UCSD-AML1 (cell line): Measurements from ENCODE around the gene PKIB.
"Not testable (repeated sequence)": the region's sequence is repeated elsewhere in the genome, so short reads cannot be mapped to it uniquely, and the experiment has no call there.

ENCODE experiments used
- DNase-seq: peaks from one replicate; lab custom pipeline; 2025; ENCODE audit not compliant: unreplicated experiment; lab: John Stamatoyannopoulos, UW

PKIB gene

DNA sequence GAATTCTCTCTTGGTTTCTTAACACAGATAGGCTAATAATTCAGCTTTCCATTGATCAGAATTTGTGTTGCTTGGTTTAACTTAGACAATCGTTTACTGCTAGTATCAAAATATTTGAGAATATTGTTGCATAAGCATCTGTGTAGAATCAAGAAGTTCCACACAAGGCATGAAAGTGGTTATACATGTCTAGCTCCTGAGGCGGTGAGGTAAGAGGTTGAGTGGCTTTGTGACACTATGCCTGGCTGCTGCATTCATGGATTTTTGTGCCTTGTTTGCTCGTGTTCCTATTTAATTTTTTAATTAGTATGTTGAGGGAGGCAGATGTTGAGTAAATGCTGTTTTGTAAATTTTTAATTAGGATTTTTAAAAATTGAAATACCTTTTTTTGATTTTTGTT, 10.2 kb downstream of the PKIB start:
- no peak for DNase-seq

DNA sequence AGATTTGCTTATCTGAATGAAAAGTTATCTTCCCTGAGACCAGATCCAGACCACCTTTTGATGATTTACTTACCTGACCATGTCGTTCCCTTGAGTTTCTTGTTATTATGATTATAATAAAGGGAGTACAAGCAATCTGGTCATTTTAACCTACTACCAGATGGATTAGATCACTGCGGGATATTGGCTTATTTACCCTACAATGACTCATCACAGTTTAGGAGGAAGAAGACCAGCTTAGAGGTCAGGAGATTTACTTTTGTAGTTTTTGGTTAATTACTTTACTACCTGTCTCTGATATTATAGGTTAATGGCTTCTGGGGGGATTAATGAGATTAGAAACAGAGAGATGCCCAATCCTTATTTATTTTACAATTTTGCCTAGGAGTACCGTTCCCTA, 10.7 kb downstream of the PKIB start:
- no peak for DNase-seq

DNA sequence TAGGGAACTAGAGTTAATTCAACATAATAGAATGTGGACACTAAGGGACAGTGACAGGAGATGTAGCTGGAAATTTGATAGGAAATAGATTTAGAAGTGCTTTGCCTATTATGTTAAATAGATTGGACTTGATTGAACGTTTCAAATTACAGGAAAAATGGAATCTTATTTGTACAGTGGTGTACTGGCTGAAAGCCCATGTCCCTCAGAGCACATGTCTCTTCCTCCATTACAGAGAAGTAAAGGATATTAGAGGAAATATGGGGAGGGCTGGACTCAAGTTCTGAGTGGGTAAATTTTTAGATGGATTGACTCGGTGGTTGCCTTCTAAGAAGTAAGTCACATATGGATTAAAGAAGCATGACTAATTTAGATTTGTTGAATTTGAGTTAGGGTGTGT, 11.4 kb downstream of the PKIB start:
- DNase-seq: no peak

- no peak for DNase-seq
These were observed 12.3 kb downstream of the PKIB start for GRCh38 chr6:122622479-122622878.

DNA sequence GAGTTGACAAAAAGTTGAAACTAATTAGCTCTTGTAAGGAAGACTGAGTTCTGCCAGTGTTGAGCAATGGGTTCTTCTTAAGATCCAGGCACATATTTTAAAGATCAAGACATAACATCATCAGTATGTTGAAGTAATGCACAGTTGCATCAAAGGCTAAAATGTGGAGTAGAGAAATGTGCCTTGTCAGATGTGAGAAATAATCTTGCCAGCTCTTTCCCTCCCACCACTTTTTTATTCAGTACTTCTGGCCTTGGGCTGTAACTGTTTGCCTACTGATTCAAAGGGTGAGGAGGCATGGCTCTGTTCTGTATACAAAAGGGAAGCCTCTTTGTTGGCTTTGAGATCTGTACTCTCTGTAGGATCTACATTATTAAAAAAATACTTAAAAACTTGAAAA, 13.1 kb downstream of the PKIB start:
- no peak for DNase-seq

DNA sequence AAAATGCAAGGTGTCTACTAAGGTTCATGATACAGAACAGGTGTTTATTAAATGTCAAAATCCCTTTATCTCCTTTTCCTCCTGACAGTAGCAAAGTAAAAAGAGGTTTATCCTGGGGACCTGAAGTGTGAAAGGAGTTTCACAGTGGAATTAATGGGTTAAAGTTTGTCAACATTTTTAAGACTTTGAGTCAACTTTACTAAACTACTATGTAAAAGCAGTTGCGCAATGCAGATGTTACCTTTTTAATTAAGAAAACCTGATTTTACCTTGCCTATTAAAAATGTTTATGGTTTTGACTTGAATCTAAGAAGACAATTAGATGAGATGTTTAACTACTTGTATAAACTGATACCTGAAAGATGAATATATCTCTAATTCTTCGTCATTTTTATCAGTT, 14.6 kb downstream of the PKIB start:
- no peak for DNase-seq

DNA sequence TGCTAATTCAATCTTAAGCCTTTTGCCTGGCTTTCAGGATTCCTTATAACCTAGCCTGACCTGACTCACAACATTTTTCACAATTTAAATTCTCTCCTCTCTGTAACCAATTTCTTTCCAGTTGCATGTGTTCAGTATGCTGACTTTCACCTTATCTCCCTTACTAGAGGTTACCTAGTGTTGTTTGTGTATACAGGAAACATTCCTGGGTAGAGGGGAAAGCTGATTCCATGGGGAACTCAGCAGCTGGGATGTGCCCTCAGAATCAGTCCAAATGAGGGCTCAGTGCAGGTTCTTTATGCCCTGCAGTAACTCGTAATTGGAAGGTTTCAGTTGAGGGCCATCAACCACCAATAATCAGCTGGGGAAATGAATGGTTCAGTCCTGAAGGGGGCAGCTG, 18.5 kb downstream of the PKIB start:
- no peak for DNase-seq

- no peak for DNase-seq
These were observed 21.5 kb downstream of the PKIB start for GRCh38 chr6:122631571-122632249.

DNA sequence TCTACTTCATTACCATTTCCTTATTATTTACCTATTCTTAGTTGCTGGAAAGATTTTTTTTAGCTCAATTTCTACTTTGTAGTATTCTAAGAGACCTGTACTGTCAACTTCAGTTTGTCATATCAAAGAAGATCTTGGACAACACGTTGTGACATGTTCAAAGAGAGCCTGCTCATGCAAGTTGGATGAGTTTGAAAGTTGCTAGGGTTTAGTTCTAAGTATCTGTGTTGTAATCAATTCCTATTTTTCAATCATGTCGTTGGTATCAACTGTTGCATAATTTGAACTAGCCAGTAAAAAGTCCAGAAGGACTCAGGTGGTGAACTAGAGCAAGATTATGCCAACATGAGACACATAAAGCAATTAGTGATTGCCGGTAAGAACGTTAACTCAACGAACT, 30.2 kb downstream of the PKIB start:
- no peak for DNase-seq

DNA sequence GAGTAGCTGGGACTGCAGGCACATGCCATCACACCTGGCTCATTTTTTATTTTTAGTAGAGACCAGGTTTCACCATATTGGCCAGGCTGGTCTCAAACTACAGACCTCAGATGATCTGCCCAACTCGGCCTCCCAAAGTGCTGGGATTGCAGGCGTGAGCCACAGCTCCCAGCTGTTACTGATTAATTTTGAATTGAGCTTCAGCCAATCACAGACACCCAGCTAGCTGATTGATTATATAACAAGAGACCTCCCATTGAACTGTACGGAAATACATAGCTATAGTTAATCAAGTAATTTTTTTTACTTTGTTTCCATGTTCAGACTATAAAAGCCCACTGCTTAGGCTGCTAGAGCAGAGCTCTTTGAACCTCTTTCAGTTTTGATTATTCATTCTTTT, 31.6 kb downstream of the PKIB start:
- no peak for DNase-seq

DNA sequence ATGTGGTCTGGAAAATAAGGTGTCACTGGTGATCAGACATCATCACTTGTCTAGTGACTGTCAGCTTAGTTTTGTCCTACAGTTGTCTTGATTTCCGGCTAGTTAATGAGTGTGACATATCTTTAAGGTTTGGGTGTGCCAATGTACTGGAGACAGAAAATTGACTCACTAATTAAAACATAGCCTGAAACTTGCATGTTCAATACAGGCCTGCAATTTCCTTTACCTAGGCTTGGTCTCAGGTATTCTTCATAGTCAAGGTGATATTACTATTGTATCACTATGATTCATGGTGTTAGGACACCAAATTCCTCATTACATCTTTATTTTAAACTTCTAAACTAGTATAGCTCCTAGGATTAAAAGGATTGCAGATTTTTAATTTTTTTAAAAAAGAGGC, 32.4 kb downstream of the PKIB start:
- not testable (repeated sequence) for DNase-seq

DNA sequence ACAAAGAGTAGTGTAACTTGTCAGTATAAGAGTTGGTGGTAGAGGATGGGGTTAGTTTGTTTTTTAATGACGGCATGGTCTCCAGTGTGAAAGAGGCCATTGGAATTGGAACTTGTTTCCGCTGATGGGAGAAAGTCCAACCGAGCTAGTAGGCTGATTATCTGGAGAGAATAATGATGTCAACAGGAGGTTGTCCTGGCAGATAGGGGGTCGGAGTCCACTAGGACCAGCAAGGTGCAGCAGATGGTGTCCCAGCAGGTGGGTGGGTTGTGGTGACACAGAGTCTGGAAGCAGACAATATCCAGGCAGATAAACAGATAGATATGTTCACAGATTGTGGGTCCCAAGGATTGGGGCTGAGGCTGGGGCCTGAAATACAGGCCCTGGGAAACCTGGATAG, 35.1 kb downstream of the PKIB start:
- DNase-seq: no peak

DNA sequence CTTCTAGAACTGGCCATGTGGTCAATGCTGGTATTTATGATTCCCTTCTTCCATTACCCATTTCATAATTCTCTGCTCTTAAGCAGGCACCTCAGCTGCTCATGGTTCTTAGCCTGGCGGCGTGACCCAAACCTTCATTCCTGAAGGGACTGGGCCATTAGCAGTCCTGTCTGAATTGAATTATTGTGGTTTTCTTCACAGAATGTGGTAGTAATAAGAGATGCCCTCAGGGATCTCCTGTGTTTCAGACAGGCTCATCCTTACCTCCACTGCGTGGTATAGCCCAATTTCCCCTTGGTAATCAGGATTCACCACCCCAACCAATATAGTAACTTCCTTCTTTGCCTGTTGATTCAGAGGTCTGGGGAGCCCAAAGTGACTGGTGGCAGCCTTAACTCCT, 37.6 kb downstream of the PKIB start:
- no peak for DNase-seq

DNA sequence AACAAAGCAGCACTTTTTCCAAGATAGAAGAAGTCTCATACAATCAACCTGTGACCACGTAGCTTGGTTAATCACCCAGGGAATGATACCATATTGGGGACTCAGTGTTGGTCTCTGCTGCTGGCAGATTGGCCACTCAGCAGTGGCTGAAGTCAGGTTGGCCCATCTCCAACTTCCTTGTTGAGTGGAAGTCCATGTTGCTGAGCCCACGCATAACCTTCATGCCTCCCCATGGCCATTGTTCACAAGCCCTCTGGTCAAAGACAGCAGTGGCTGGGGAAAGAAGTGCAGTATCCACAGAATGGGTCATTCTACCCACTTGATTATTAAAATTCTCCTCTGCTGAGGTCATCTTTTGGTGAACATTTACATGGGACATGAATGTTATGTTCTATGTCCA, 38.5 kb downstream of the PKIB start:
- no peak for DNase-seq

- DNase-seq: no peak
These were observed 39.5 kb downstream of the PKIB start for GRCh38 chr6:122649701-122650100.

DNA sequence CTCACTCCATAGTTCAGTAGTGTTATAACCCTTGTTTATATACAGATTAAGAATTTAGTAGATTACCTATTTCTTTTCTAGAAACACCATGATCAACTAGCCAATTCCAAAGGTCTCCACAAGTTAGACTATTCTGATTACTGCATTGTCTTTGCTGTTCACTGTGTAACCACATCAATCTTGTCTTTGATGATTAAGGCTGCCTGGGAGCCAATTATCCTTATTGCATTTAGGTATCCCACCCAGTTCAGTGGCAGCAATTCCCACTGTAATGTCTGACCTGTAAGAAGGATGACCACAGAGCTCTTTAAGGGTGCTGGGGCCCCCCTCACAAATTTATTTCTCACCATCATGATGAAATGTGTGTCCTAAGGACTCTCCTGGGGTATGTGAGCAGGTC, 40.2 kb downstream of the PKIB start:
- DNase-seq: no peak

DNA sequence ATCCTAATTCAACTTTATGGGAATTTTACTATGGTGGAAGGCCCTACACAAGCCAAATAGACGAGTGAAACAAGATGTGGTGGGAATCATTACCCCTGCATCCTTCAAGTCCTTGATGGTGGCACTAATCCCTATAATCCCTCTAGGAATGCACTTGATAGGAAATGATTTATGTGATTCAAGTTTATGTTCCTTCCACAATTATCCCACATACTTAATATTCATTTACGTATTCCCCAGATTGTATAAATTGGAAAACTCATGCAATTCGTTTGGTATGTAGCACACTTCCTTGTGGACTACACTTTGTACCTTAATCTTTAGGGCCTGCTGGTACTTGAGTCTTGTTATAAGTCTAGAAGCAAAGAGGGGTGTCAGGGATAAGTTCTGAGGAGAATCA, 40.8 kb downstream of the PKIB start:
- DNase-seq: no peak

DNA sequence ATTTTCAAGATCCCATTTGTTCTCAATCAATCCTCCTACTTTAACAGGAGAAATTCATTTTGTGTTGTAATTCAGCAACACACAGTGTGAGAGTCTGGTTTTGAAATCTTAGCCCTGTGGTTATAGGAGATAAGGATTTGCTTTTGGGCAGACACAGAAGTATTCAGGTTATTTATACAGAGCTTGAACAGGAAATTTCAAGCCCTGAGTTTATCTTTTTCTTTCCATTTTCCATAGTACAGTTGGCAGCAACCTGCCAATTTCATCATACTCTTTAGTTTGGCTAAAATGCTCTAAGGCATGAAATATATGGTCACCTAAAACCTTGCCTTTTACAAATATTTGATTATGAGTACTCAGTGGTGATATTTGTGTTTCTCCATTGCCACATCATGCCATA, 41.4 kb downstream of the PKIB start:
- DNase-seq: no peak

DNA sequence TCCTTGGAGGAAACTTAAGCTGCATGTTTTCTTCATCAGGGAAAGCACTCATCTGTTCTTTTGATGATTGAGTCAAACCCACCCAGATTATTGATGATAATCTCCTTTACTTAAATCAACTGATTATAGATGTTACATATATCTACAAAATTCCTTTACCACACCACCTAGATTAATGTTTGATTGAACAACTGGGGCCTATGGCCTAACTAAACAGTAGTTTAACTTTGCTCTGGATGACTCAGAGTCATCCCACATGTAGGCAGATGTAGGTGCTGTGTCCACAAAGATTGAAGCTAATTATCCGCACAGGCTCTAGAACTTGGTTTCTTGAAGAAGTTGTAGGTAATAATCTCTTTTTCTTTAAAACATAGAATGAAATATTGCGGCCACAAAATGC, 42.2 kb downstream of the PKIB start:
- DNase-seq: no peak

DNA sequence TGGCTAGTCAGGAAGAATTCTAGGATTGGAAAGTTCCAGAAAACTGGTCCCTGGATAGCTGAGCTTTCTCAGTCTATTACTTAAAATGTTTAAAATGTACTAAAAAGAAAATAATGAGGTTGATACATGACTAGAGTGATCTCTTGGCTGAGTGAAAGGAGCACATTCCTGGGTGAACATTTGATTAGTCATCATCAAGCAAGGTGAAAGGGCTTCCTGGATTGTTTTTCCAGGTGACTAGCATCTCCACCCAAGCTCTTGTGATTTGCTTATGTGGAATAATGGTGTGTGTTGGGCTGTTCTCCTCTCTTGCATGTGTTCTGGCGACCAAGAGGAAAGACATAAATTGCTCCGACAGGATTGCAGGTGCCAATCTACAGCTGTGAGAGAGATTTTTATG, 42.9 kb downstream of the PKIB start:
- DNase-seq: no peak

DNA sequence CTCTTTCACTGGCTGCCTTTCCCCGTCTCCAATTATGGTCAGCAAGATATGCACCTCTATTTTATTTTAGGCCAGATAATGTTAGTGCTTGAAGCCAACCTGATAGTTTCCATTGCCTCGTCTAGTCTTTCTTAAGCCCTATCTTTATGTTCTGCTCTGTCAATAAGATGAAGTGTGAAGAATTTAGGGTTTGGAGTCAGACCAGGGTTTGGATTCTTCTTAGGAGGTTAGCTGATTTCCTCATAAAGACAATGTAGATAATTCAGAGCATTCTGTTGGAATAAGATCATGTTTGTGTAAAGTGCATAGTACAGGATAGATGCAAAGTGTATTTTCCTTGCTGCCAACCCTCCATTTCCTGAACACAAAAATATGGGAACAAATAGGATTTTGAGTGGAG, 43.8 kb downstream of the PKIB start:
- no peak for DNase-seq

DNA sequence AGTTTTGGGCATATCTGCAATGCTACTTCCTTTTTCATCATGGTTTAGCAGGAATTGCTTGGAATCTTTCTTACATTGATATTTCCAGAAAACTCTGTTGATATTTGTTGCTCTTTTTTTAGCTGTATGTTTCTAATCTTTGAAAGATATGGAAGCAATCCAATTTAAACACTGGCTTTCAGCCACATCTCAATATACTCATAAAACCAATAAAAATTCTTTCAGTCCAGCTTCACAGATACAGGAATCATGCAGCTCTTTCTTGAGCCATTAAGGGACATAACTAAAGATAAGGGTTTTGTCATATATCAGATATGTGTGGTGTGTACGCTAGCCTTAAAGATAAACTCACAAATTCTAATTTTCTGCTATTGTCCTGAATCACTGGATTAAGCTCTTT, 47.4 kb downstream of the PKIB start:
- DNase-seq: no peak

- no peak for DNase-seq
These were observed 50.1 kb downstream of the PKIB start for GRCh38 chr6:122660296-122660695.

GRCh38 chr6:122663981-122664380, 53.8 kb downstream of the PKIB start:
- DNase-seq: no peak
